Liver (tissue), 9 donors: ENCODE data around the gene PEAK1. TPM values are rescaled to one million over a fixed set of nuclear protein-coding genes. Genes with fewer than 3 reads are reported as not detected.
"Not testable (repeated sequence)": the region's sequence is repeated elsewhere in the genome, so short reads cannot be mapped to it uniquely, and the experiment has no call there.

Experiments used
- DNase-seq: peaks from one replicate; pipeline ENCODE4 v3.0.0-alpha.2; 2017; ENCODE audit warnings: low spot score
- H3K27ac ChIP-seq, 2 donors: one replicate each; pipeline ENCODE4 v1.7.0; 2013; ENCODE audit warnings: inconsistent platforms in 2 of 2, low read length in 2 of 2, control low read depth in 1 of 2, low read depth in 1 of 2, mild to moderate bottlenecking in 1 of 2
- H3K27me3 ChIP-seq, 4 donors: one replicate each; pipeline versions ENCODE4 v1.6.1 to v1.7.0; 2013; ENCODE audit warnings: low read length in 3 of 4, inconsistent platforms in 1 of 4, mild to moderate bottlenecking in 1 of 4, moderate library complexity in 1 of 4; ENCODE audit not compliant: control insufficient read depth in 4 of 4, insufficient read depth in 4 of 4
- H3K36me3 ChIP-seq, 4 donors: one replicate each; pipeline versions ENCODE4 v1.6.1 to v1.7.0; 2013; ENCODE audit warnings: low read length in 3 of 4, mild to moderate bottlenecking in 3 of 4, low read depth in 1 of 4, moderate library complexity in 1 of 4; ENCODE audit not compliant: control insufficient read depth in 4 of 4, insufficient read depth in 3 of 4
- H3K4me1 ChIP-seq, 4 donors: one replicate each; pipeline versions ENCODE4 v1.6.1 to v1.7.0; 2013; ENCODE audit warnings: low read length in 3 of 4, mild to moderate bottlenecking in 3 of 4, moderate library complexity in 1 of 4; ENCODE audit not compliant: control insufficient read depth in 4 of 4, insufficient read depth in 4 of 4
- H3K4me3 ChIP-seq, 3 donors: one replicate each; pipeline versions ENCODE4 v1.6.1 to v1.7.0; 2013; ENCODE audit warnings: low read length in 3 of 3, control low read depth in 1 of 3, low read depth in 1 of 3, mild to moderate bottlenecking in 1 of 3
- H3K9ac ChIP-seq, 2 donors: one replicate each; pipeline ENCODE4 v1.7.0; 2013; ENCODE audit warnings: low read length in 2 of 2, mild to moderate bottlenecking in 2 of 2, moderate library complexity in 2 of 2, control low read depth in 1 of 2, low read depth in 1 of 2
- H3K9me3 ChIP-seq, 4 donors: one replicate each; pipeline versions ENCODE4 v1.6.1 to v1.7.0; 2013; ENCODE audit warnings: low read length in 3 of 4; ENCODE audit not compliant: control insufficient read depth in 4 of 4
- EGR1 ChIP-seq, 2 donors: IDR thresholded peaks; 2 replicates each; pipeline ENCODE4 v1.6.1; 2016 to 2018; ENCODE audit warnings: antibody characterized with exemption in 2 of 2, low read depth in 2 of 2
- FOXA1 ChIP-seq: IDR thresholded peaks from 2 replicates; pipeline ENCODE4 v1.6.1; 2016; ENCODE audit warnings: antibody characterized with exemption
- FOXA2 ChIP-seq: IDR thresholded peaks from 2 replicates; pipeline ENCODE4 v1.6.1; 2016; ENCODE audit warnings: antibody characterized with exemption
- GABPA ChIP-seq, 2 donors: IDR thresholded peaks in 1 of 2; conservative IDR thresholded peaks in 1 of 2; 2 replicates each; pipeline ENCODE4 v1.6.1; 2016; ENCODE audit warnings: antibody characterized with exemption in 2 of 2, mild to moderate bottlenecking in 1 of 2, moderate library complexity in 1 of 2
- HNF4A ChIP-seq, 2 donors: conservative IDR thresholded peaks; 2 replicates each; pipeline ENCODE4 v1.6.1; 2016; ENCODE audit warnings: antibody characterized with exemption in 2 of 2, mild to moderate bottlenecking in 2 of 2
- HNF4G ChIP-seq: IDR thresholded peaks from 2 replicates; pipeline ENCODE4 v1.6.1; 2016; ENCODE audit warnings: antibody characterized with exemption
- JUND ChIP-seq, 2 donors: IDR thresholded peaks; 2 replicates each; pipeline ENCODE4 v1.6.1; 2016; ENCODE audit warnings: antibody characterized with exemption in 2 of 2
- MAX ChIP-seq: IDR thresholded peaks from 2 replicates; pipeline ENCODE4 v1.6.1; 2016; ENCODE audit warnings: antibody characterized with exemption
- NR2F2 ChIP-seq: IDR thresholded peaks from 2 replicates; pipeline ENCODE4 v1.6.1; 2016; ENCODE audit warnings: antibody characterized with exemption
- RAD21 ChIP-seq, 2 donors: IDR thresholded peaks; 2 replicates each; pipeline ENCODE4 v1.6.1; 2016; ENCODE audit warnings: antibody characterized with exemption in 2 of 2, mild to moderate bottlenecking in 2 of 2
- REST ChIP-seq: IDR thresholded peaks from 2 replicates; pipeline ENCODE4 v1.6.1; 2016; ENCODE audit warnings: antibody characterized with exemption, mild to moderate bottlenecking
- RXRA ChIP-seq, 2 donors: IDR thresholded peaks; 2 replicates each; pipeline ENCODE4 v1.6.1; 2017 to 2018; ENCODE audit warnings: antibody characterized with exemption in 2 of 2, mild to moderate bottlenecking in 1 of 2
- SP1 ChIP-seq: IDR thresholded peaks from 2 replicates; pipeline ENCODE4 v1.6.1; 2018; ENCODE audit warnings: antibody characterized with exemption, mild to moderate bottlenecking
- TAF1 ChIP-seq: conservative IDR thresholded peaks from 2 replicates; pipeline ENCODE4 v1.6.1; 2016; ENCODE audit warnings: antibody characterized with exemption, mild to moderate bottlenecking
- YY1 ChIP-seq: IDR thresholded peaks from 2 replicates; pipeline ENCODE4 v1.6.1; 2016; ENCODE audit warnings: antibody characterized with exemption, mild to moderate bottlenecking
- WGBS: extraction: QIAGEN DNeasy Blood & Tissue Kit; methylation state at CpG from one replicate; pipeline ENCODE4 v1.1.7; 2013; 5-methylcytosine and 5-hydroxymethylcytosine counted together
- polyA plus RNA-seq, 2 donors: library from polyadenylated mRNA; stranded (reverse) in 1 of 2; unstranded in 1 of 2; fragments of 200-250 nt in 1 of 2; fragments of >200 nt in 1 of 2; fragmentation: Nextera tagmentation in 1 of 2; extraction: Ambion mirVana in 1 of 2; gene quantifications; one replicate each; pipeline versions ENCODE4 v1.2.1 to v1.2.3, GENCODE V29; 2013 to 2015
- total RNA-seq, 2 donors: library from RNA; depleted of rRNA; stranded (reverse); fragments of >200 nt; gene quantifications; one replicate each; pipeline ENCODE4 v1.2.3, GENCODE V29; 2014
- TF ChIP-seq, protein P1 (sequence below): IDR thresholded peaks from 2 replicates; pipeline ENCODE4 v1.6.1; 2016; ENCODE audit warnings: antibody characterized with exemption
- donor health status: healthy.
- donor health status: healthy.
- donor health status: healthy.
- donor health status: healthy.
- donor health status: healthy.

PEAK1 gene
- total and polyA plus RNA-seq, 4 donors = 1.8 to 14.9 (median 5.8) TPM

- H3K4me3 ChIP-seq = no peak overlapping the region
- TF ChIP-seq FOXA2 (no peak), RXRA (IDR thresholded peaks at IDR 0.05) (no peak), HNF4A (conservative IDR thresholded peaks at IDR 0.05) (no peak), MAX (no peak), EGR1 (IDR thresholded peaks at IDR 0.05; ENCODE audit: low read depth in 2 of 2) (no peak), REST (no peak), JUND (IDR thresholded peaks at IDR 0.05) (no peak), SP1 (no peak), HNF4G (no peak), GABPA (IDR thresholded peaks at IDR 0.05 in 1 of 2, conservative IDR thresholded peaks at IDR 0.05 in 1 of 2) (no peak), FOXA1 (no peak), YY1 (no peak), TAF1 (no peak), RAD21 (IDR thresholded peaks at IDR 0.05) (no peak)
- TF ChIP-seq, protein P1, sequence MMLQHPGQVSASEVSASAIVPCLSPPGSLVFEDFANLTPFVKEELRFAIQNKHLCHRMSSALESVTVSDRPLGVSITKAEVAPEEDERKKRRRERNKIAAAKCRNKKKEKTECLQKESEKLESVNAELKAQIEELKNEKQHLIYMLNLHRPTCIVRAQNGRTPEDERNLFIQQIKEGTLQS = no peak
- no peak for DNase-seq
- H3K9ac ChIP-seq = no peak overlapping the region
- H3K27me3 ChIP-seq = no peaks in the 10 kb centered on the region
- 83% methylated on average over 2 of the region's 2 CpGs for WGBS
- peaks cover 0 to 8% (median 4%) of the 10 kb centered on the region in 4 donors for H3K4me1 ChIP-seq
- H3K9me3 ChIP-seq = no peaks in the 10 kb centered on the region
- H3K36me3 ChIP-seq = no peaks in the 10 kb centered on the region
- no peak overlapping the region for H3K27ac ChIP-seq
Measured at GRCh38 chr15:77185242-77185785, 234.6 kb downstream of the PEAK1 start.

- H3K4me3 ChIP-seq, H3K9ac ChIP-seq, H3K27ac ChIP-seq, H3K36me3 ChIP-seq, H3K9me3 ChIP-seq, DNase-seq, H3K27me3 ChIP-seq, H3K4me1 ChIP-seq: not testable (repeated sequence)
- 57% methylated on average over 4 of the region's 4 CpGs for WGBS
Measured at GRCh38 chr15:77184352-77184751, 235.6 kb downstream of the PEAK1 start.

DNA sequence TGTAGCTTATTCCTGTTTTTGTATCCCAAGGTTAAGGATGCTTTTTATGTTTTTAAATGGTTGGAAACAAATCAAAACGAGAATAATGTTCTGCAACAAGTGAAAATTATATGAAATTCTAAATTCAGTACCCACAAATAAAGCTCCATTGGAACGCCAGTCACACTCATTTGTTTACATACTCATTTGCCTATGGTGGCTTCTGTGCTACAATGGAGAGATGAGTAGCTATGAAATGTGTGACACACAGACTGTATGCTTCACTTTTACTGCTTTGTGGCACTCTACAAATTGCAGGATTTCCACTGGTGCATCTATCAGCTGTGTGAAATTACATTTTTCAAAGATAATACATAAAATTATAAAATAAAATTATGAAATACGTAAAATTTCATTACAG lies 236.8 kb downstream of the PEAK1 start:
- Histone ChIP-seq H3K4me3 (no peak overlapping the region), H3K27me3 (no peaks in the 10 kb centered on the region), H3K4me1 (peaks cover 0 to 8% (median 4%) of the 10 kb centered on the region in 4 donors), H3K27ac (no peak overlapping the region), H3K9me3 (no peaks in the 10 kb centered on the region), H3K9ac (no peak overlapping the region), H3K36me3 (no peaks in the 10 kb centered on the region)
- no peak for DNase-seq
- WGBS = 97% methylated on average over 3 of the region's 3 CpGs
- TF ChIP-seq, protein P1 = no peak
- no peak for TF ChIP-seq HNF4G
- TF ChIP-seq FOXA1 = no peak
- no peak for TF ChIP-seq NR2F2
- TF ChIP-seq YY1 = no peak
- no peak for TF ChIP-seq JUND (IDR thresholded peaks at IDR 0.05)
- TF ChIP-seq TAF1 = no peak
- no peak for TF ChIP-seq MAX
